GM12878 (cell line): ENCODE measurements around the gene RET. TPM values are rescaled to one million over a fixed set of nuclear protein-coding genes. Genes with fewer than 3 reads are reported as not detected.

ENCODE experiments used
- ATAC-seq: fragments of 200-7000 bp; cut with Tn5 transposase; 3 replicates; pipeline ENCODE4 v1.9.1; 2020; ENCODE audit warnings: mild to moderate bottlenecking, moderate library complexity
- BruUV-seq: library from RNA; stranded (reverse); fragments of 400-500 nt; replicated peaks from 2 replicates; lab custom pipeline; 2021; lab: Mats Ljungman, UMichigan
- CTCF ChIA-PET: fragments of 300-600 bp; sonication (Branson Sonifier 250); formaldehyde crosslinking; extraction: SDS; loops from one replicate; lab custom pipeline; 2021; ENCODE audit warnings: inconsistent platforms; lab: Yijun Ruan, JAX
- POLR2A ChIA-PET: fragments of 350-600 bp; formaldehyde crosslinking; extraction: SDS; loops from one replicate; lab custom pipeline; 2021; ENCODE audit warnings: inconsistent platforms; lab: Charles Lee
- RAD21 ChIA-PET: fragments of 300-600 bp; sonication (Branson Sonifier 250); formaldehyde crosslinking; loops from one replicate; lab custom pipeline; 2023; ENCODE audit warnings: antibody characterized with exemption; ENCODE audit not compliant: unreplicated experiment; lab: Charles Lee
- SMC1A ChIA-PET: fragments of 300-600 bp; sonication (Branson Sonifier 250); formaldehyde crosslinking; loops from one replicate; lab custom pipeline; 2023; ENCODE audit not compliant: unreplicated experiment, uncharacterized antibody; lab: Charles Lee
- DNase-seq: peaks from one replicate; pipeline ENCODE4 v3.0.0-alpha.2; 2011; ENCODE audit warnings: low read depth, low spot score
- FAIRE-seq: peaks from 3 replicates; lab custom pipeline; 2011; peaks lifted over from hg19 to GRCh38; lab: Jason Lieb, UNC
- H2AFZ ChIP-seq: 2 replicates; pipeline ENCODE4 v1.6.0; 2011; ENCODE audit warnings: low read depth, low read length, control low read depth; ENCODE audit not compliant: control insufficient read depth
- H3K27ac ChIP-seq: 2 replicates; pipeline ENCODE4 v1.5.1; 2011; ENCODE audit warnings: control low read depth; ENCODE audit not compliant: control insufficient read depth, insufficient read depth
- H3K27me3 ChIP-seq, 2 experiments: replicated peaks in 1 of 2; 2 replicates each; pipeline versions ENCODE4 v1.6.0 to v1.6.1; 2011; ENCODE audit warnings: low read length in 1 of 2; ENCODE audit not compliant: control insufficient read depth in 2 of 2, insufficient read depth in 2 of 2
- H3K36me3 ChIP-seq, 2 experiments: 2 replicates each; pipeline ENCODE4 v1.5.1; 2011; ENCODE audit warnings: low read length in 1 of 2; ENCODE audit not compliant: control insufficient read depth in 2 of 2, insufficient read depth in 2 of 2
- H3K4me1 ChIP-seq: 2 replicates; pipeline ENCODE4 v1.6.1; 2011; ENCODE audit warnings: mild to moderate bottlenecking, low read length, moderate library complexity, mixed read lengths; ENCODE audit not compliant: control insufficient read depth, insufficient read depth
- H3K4me2 ChIP-seq: 2 replicates; pipeline ENCODE4 v1.6.0; 2011; ENCODE audit warnings: control low read depth; ENCODE audit not compliant: control insufficient read depth, insufficient read depth
- H3K4me3 ChIP-seq: fragments of 200-600 bp; sonication (generic); 2 replicates; pipeline ENCODE4 v1.5.1; 2016
- H3K79me2 ChIP-seq: 2 replicates; pipeline ENCODE4 v1.6.0; 2011; ENCODE audit warnings: low read length; ENCODE audit not compliant: control insufficient read depth, insufficient read depth
- H3K9ac ChIP-seq: 2 replicates; pipeline ENCODE4 v1.8.0; 2011; ENCODE audit warnings: low read length, control low read depth, mixed read lengths; ENCODE audit not compliant: control insufficient read depth, insufficient read depth
- H3K9me3 ChIP-seq: replicated peaks from 3 replicates; pipeline ENCODE4 v1.5.1; 2011; ENCODE audit warnings: mild to moderate bottlenecking, low read length; ENCODE audit not compliant: control insufficient read depth, insufficient read depth
- H4K20me1 ChIP-seq: 2 replicates; pipeline ENCODE4 v1.6.0; 2011; ENCODE audit not compliant: control insufficient read depth, insufficient read depth
- ATF7 ChIP-seq: fragments of 450-650 bp; IDR thresholded peaks from 2 replicates; pipeline ENCODE4 v1.6.1; 2016; ENCODE audit warnings: low read depth, mild to moderate bottlenecking
- BCL3 ChIP-seq: IDR thresholded peaks from 2 replicates; pipeline ENCODE4 v1.6.1; 2011; ENCODE audit warnings: borderline replicate concordance, low read depth, mild to moderate bottlenecking, moderate library complexity, low read length; ENCODE audit not compliant: insufficient read depth, poor library complexity, severe bottlenecking
- E4F1 ChIP-seq: fragments of 450-650 bp; IDR thresholded peaks from 2 replicates; pipeline ENCODE4 v1.6.1; 2018; ENCODE audit warnings: borderline replicate concordance, mild to moderate bottlenecking; ENCODE audit not compliant: partially characterized antibody
- HCFC1 ChIP-seq: fragments of 150-350 bp; IDR thresholded peaks from 2 replicates; pipeline ENCODE4 v1.6.1; 2014; ENCODE audit warnings: low read length
- MEF2A ChIP-seq: IDR thresholded peaks from 2 replicates; pipeline ENCODE4 v1.6.1; 2011; ENCODE audit warnings: low read depth, mild to moderate bottlenecking, low read length, moderate library complexity; ENCODE audit not compliant: insufficient read depth
- MLLT1 ChIP-seq: fragments of 450-650 bp; IDR thresholded peaks from 2 replicates; pipeline ENCODE4 v1.6.1; 2016; ENCODE audit warnings: mild to moderate bottlenecking
- RAD21 ChIP-seq: IDR thresholded peaks from 2 replicates; pipeline ENCODE4 v1.6.1; 2011; ENCODE audit warnings: mild to moderate bottlenecking, low read depth, low read length, moderate library complexity; ENCODE audit not compliant: insufficient read depth
- RCOR1 ChIP-seq: conservative IDR thresholded peaks from 2 replicates; pipeline ENCODE4 v1.6.1; 2012; ENCODE audit warnings: low read depth, low read length, improper control_type of control experiment
- SIN3A ChIP-seq: IDR thresholded peaks from 2 replicates; pipeline ENCODE4 v1.6.1; 2012; ENCODE audit warnings: low read depth, low read length, improper control_type of control experiment
- SMARCA5 ChIP-seq: fragments of 450-650 bp; IDR thresholded peaks from 2 replicates; pipeline ENCODE4 v1.6.1; 2017; ENCODE audit warnings: mild to moderate bottlenecking
- TARDBP ChIP-seq: IDR thresholded peaks from 2 replicates; pipeline ENCODE4 v1.6.1; 2016; ENCODE audit warnings: borderline replicate concordance
- ZBTB11 ChIP-seq: fragments of 450-650 bp; formaldehyde crosslinking; IDR thresholded peaks from 2 replicates; pipeline ENCODE4 v1.5.0; 2022; ENCODE audit warnings: mild to moderate bottlenecking, missing genetic modification characterization
- WGBS: methylation state at CpG from one replicate; pipeline ENCODE4 v1.1.6; 2016; ENCODE audit warnings: low lambda C conversion rate; ENCODE audit not compliant: insufficient replicate concordance, insufficient coverage; ENCODE audit errors: missing lambda C conversion rate; 5-methylcytosine and 5-hydroxymethylcytosine counted together
- in situ Hi-C: fragments of 300-500 bp; cut with MboI; formaldehyde crosslinking; loops from 9 replicates; pipeline ENCODE4 v1.14.3; 2018; ENCODE audit warnings: mixed read lengths
- intact Hi-C: fragments of 100-400 bp; cut with micrococcal nuclease; formaldehyde crosslinking; loops from one replicate; pipeline ENCODE4 v1.14.2; 2022; ENCODE audit not compliant: unreplicated experiment
- polyA plus RNA-seq, 11 experiments: library from polyadenylated mRNA; depleted of rRNA in 4 of 11; unstranded in 6 of 11; stranded (reverse) in 5 of 11; fragments of >200 nt; fragmentation: Nextera tagmentation in 4 of 11; fragmentation: Illumina TruSeq in 1 of 11; extraction: Ambion mirVana in 4 of 11; extraction: Trizol in 1 of 11; gene quantifications; 1 replicate in 1 of 11; 2 replicates in 10 of 11; pipeline versions ENCODE4 v1.2.1 to v1.2.3, GENCODE V29; 2011 to 2016; ENCODE audit warnings: inconsistent platforms in 2 of 11, missing spikeins in 2 of 11, low read depth in 1 of 11
- total RNA-seq, 4 experiments: library from RNA; depleted of rRNA in 3 of 4; stranded (reverse); fragments of >200 nt in 3 of 4; fragmentation: Illumina TruSeq in 1 of 4; extraction: Trizol in 1 of 4; gene quantifications; 2 replicates each; pipeline versions ENCODE4 v1.2.1 to v1.2.3, GENCODE V29; 2013 to 2021

The RET gene
- total and polyA plus RNA-seq, 10 of the 15 experiments (the other 5 are each of a cell fraction or from before 2014, with no cell fraction given), result not detected

GRCh38 chr10:43131906-43132305 lies 55.0 kb downstream of the RET start:
- CTCF ChIA-PET, result no interaction called here
- no peak for TF ChIP-seq TARDBP
- no peak for TF ChIP-seq RAD21
- no peak for TF ChIP-seq SIN3A
- TF ChIP-seq MEF2A, result no peak
- TF ChIP-seq HCFC1, result no peak
- TF ChIP-seq ZBTB11, result no peak
- no peak for TF ChIP-seq SMARCA5
- TF ChIP-seq MLLT1, result no peak
- no peak for TF ChIP-seq ATF7
- no peak for TF ChIP-seq BCL3
- no peak for TF ChIP-seq RCOR1
- no peak for TF ChIP-seq E4F1
- TF ChIP-seq, all 136 proteins: peak for 0
- ChIA-PET SMC1A (no interaction called here), RAD21 (no interaction called here), POLR2A (no interaction called here)
- no peak overlapping the region for H3K4me2 ChIP-seq
- intact Hi-C loops, result loop anchor here (10.0 kb wide), 1 partner anchor 497 kb away; the partner anchor contains the start of gene ZNF33B
- no peaks in the 10 kb centered on the region for H3K9me3 ChIP-seq
- no peaks in the 10 kb centered on the region for H4K20me1 ChIP-seq
- peaks cover 28% of the 10 kb centered on the region for H3K4me1 ChIP-seq
- no peaks in the 10 kb centered on the region for H3K36me3 ChIP-seq
- no peak overlapping the region for H2AFZ ChIP-seq
- DNase-seq (no peak), ATAC-seq (no peak), FAIRE-seq (no peak)
- no peak overlapping the region for H3K9ac ChIP-seq
- H3K27me3 ChIP-seq, result no peaks in the 10 kb centered on the region
- no peak overlapping the region for H3K27ac ChIP-seq
- BruUV-seq, result no TSS peak
- H3K79me2 ChIP-seq, result no peaks in the 10 kb centered on the region; the same call in 1 of the 2 replicates
- no peak overlapping the region for H3K4me3 ChIP-seq
- 83% methylated on average over 6 of the region's 6 CpGs for WGBS
- in situ Hi-C loops, result loop anchor here (10.0 to 25.0 kb wide), 3 partner anchors 280 to 577 kb away; partner anchors contain the start of genes HNRNPF and ZNF33B
